Mesendoderm (in vitro differentiated cells): ENCODE measurements around the gene SCN4B.

Experiments used
- DNase-seq: peaks from one replicate; pipeline ENCODE4 v3.0.0; 2013
- H2AK5ac ChIP-seq: 2 replicates; pipeline ENCODE4 v1.6.1; 2013; ENCODE audit warnings: low read length, inconsistent platforms
- H2BK120ac ChIP-seq: 2 replicates; pipeline ENCODE4 v1.6.1; 2013; ENCODE audit warnings: low read depth, mild to moderate bottlenecking, low read length, moderate library complexity, mixed read lengths
- H2BK15ac ChIP-seq: replicated peaks from 2 replicates; pipeline ENCODE4 v1.6.1; 2013; ENCODE audit warnings: low read depth, mild to moderate bottlenecking, moderate library complexity
- H2BK5ac ChIP-seq: 2 replicates; pipeline ENCODE4 v1.6.1; 2013; ENCODE audit warnings: low read length, inconsistent platforms
- H3K18ac ChIP-seq: 2 replicates; pipeline ENCODE4 v1.6.1; 2013; ENCODE audit warnings: mild to moderate bottlenecking, low read length, mixed read lengths
- H3K23ac ChIP-seq: one replicate; pipeline ENCODE4 v1.6.1; 2013; ENCODE audit warnings: low read length
- H3K27ac ChIP-seq: 2 replicates; pipeline ENCODE4 v1.5.1; 2013; ENCODE audit warnings: low read depth, mild to moderate bottlenecking, inconsistent platforms, low read length, moderate library complexity
- H3K27me3 ChIP-seq: 2 replicates; pipeline ENCODE4 v1.6.1; 2013; ENCODE audit warnings: low read length, control low read depth, mild to moderate bottlenecking, inconsistent platforms; ENCODE audit not compliant: insufficient read depth, poor library complexity
- H3K36me3 ChIP-seq: 2 replicates; pipeline ENCODE4 v1.6.1; 2013; ENCODE audit warnings: low read length, inconsistent platforms; ENCODE audit not compliant: control insufficient read depth, insufficient read depth
- H3K4ac ChIP-seq: one replicate; pipeline ENCODE4 v1.6.1; 2013; ENCODE audit warnings: low read depth, mild to moderate bottlenecking, low read length, moderate library complexity
- H3K4me1 ChIP-seq: 2 replicates; pipeline ENCODE4 v1.6.1; 2013; ENCODE audit warnings: low read depth, low read length, inconsistent platforms; ENCODE audit not compliant: control insufficient read depth
- H3K4me2 ChIP-seq: 2 replicates; pipeline ENCODE4 v1.6.1; 2013; ENCODE audit warnings: low read length
- H3K4me3 ChIP-seq: 2 replicates; pipeline ENCODE4 v1.5.1; 2013; ENCODE audit warnings: mild to moderate bottlenecking, low read length
- H3K56ac ChIP-seq: one replicate; pipeline ENCODE4 v1.6.1; 2013; ENCODE audit warnings: low read length
- H3K79me1 ChIP-seq: 2 replicates; pipeline ENCODE4 v1.6.1; 2013; ENCODE audit warnings: low read length, inconsistent platforms
- H3K79me2 ChIP-seq: 2 replicates; pipeline ENCODE4 v1.6.1; 2013; ENCODE audit warnings: mild to moderate bottlenecking, low read length; ENCODE audit not compliant: control insufficient read depth, insufficient read depth
- H3K9ac ChIP-seq: 2 replicates; pipeline ENCODE4 v1.6.1; 2013; ENCODE audit warnings: low read length, inconsistent platforms
- H4K5ac ChIP-seq: one replicate; pipeline ENCODE4 v1.6.1; 2013; ENCODE audit warnings: low read length
- H4K8ac ChIP-seq: one replicate; pipeline ENCODE4 v1.6.1; 2013; ENCODE audit warnings: low read depth, mild to moderate bottlenecking, control low read depth, low read length, moderate library complexity
- WGBS: extraction: QIAGEN DNeasy Blood & Tissue Kit; methylation state at CpG from one replicate; pipeline ENCODE4 v1.1.7; 2013; ENCODE audit warnings: low lambda C conversion rate, missing lambda C conversion rate; ENCODE audit not compliant: insufficient coverage; ENCODE audit errors: extremely low coverage; 5-methylcytosine and 5-hydroxymethylcytosine counted together

The SCN4B gene

GRCh38 chr11:118117790-118118601 lies 34.6 kb downstream of the SCN4B start:
- Histone ChIP-seq H3K36me3 (no peaks in the 10 kb centered on the region), H4K8ac (no peak overlapping the region), H2AK5ac (no peak overlapping the region), H3K56ac (no peak overlapping the region), H3K4me2 (no peak overlapping the region), H3K18ac (no peak overlapping the region), H3K4me3 (no peak overlapping the region), H3K27ac (no peak overlapping the region), H4K5ac (no peak overlapping the region), H2BK5ac (no peak overlapping the region), H3K79me1 (no peaks in the 10 kb centered on the region), H3K4ac (no peak overlapping the region), H3K79me2 (no peaks in the 10 kb centered on the region), H2BK15ac (no peak overlapping the region), H3K23ac (no peak overlapping the region), H3K27me3 (no peaks in the 10 kb centered on the region), H3K9ac (no peak overlapping the region), H3K4me1 (no peaks in the 10 kb centered on the region), H2BK120ac (no peak overlapping the region)
- DNase-seq, result no peak
- WGBS, result no CpG with 5 or more reads among the region's 9 CpGs

- H2BK15ac ChIP-seq, result no peak overlapping the region
- H3K4me3 ChIP-seq, result no peak overlapping the region
These were observed 37.6 kb downstream of the SCN4B start for GRCh38 chr11:118115048-118115447.

GRCh38 chr11:118114266-118114665 lies 38.4 kb downstream of the SCN4B start:
- no peak overlapping the region for H3K4me2 ChIP-seq
- H3K4me1 ChIP-seq, result no peaks in the 10 kb centered on the region
- H3K4me3 ChIP-seq, result no peak overlapping the region
- no peak overlapping the region for H4K5ac ChIP-seq
- H3K4ac ChIP-seq, result no peak overlapping the region
- H3K36me3 ChIP-seq, result no peaks in the 10 kb centered on the region
- H3K23ac ChIP-seq, result no peak overlapping the region
- no CpG with 5 or more reads among the region's 1 CpG for WGBS
- H3K79me1 ChIP-seq, result no peaks in the 10 kb centered on the region
- H2BK5ac ChIP-seq, result no peak overlapping the region
- no peaks in the 10 kb centered on the region for H3K27me3 ChIP-seq
- no peak overlapping the region for H2AK5ac ChIP-seq
- DNase-seq, result no peak
- no peak overlapping the region for H3K9ac ChIP-seq
- H4K8ac ChIP-seq, result no peak overlapping the region
- no peak overlapping the region for H2BK120ac ChIP-seq
- no peak overlapping the region for H2BK15ac ChIP-seq
- no peaks in the 10 kb centered on the region for H3K79me2 ChIP-seq
- no peak overlapping the region for H3K18ac ChIP-seq
- no peak overlapping the region for H3K27ac ChIP-seq
- H3K56ac ChIP-seq, result no peak overlapping the region

More at GRCh38 chr11:118115048-118115447, 37.6 kb downstream of the SCN4B start:
- Histone ChIP-seq H2BK5ac (no peak overlapping the region), H3K56ac (no peak overlapping the region), H3K4me1 (no peaks in the 10 kb centered on the region), H3K36me3 (no peaks in the 10 kb centered on the region), H3K27me3 (no peaks in the 10 kb centered on the region), H2AK5ac (no peak overlapping the region), H4K8ac (no peak overlapping the region), H3K23ac (no peak overlapping the region), H3K79me2 (no peaks in the 10 kb centered on the region), H3K9ac (no peak overlapping the region), H2BK120ac (no peak overlapping the region), H3K79me1 (no peaks in the 10 kb centered on the region), H3K4ac (no peak overlapping the region), H3K18ac (no peak overlapping the region), H3K27ac (no peak overlapping the region), H4K5ac (no peak overlapping the region), H3K4me2 (no peak overlapping the region)
- no peak for DNase-seq
- WGBS, result no CpG with 5 or more reads among the region's 7 CpGs

- Histone ChIP-seq H2BK5ac (no peak overlapping the region), H3K4ac (no peak overlapping the region), H3K4me2 (no peak overlapping the region), H3K27me3 (no peaks in the 10 kb centered on the region), H3K56ac (no peak overlapping the region), H3K23ac (no peak overlapping the region), H3K79me1 (no peaks in the 10 kb centered on the region), H3K4me3 (no peak overlapping the region), H2AK5ac (no peak overlapping the region), H3K36me3 (no peaks in the 10 kb centered on the region), H3K27ac (no peak overlapping the region), H2BK15ac (no peak overlapping the region), H3K4me1 (peaks cover 4% of the 10 kb centered on the region), H3K18ac (no peak overlapping the region), H2BK120ac (no peak overlapping the region), H4K5ac (no peak overlapping the region), H3K79me2 (no peaks in the 10 kb centered on the region), H4K8ac (no peak overlapping the region), H3K9ac (no peak overlapping the region)
- no CpG with 5 or more reads among the region's 11 CpGs for WGBS
- DNase-seq, result no peak
These were observed 39.8 kb downstream of the SCN4B start for GRCh38 chr11:118112711-118113430.

- Histone ChIP-seq H2AK5ac (no peak overlapping the region), H3K23ac (no peak overlapping the region), H3K4me1 (peaks cover 4% of the 10 kb centered on the region), H4K8ac (no peak overlapping the region), H3K36me3 (no peaks in the 10 kb centered on the region), H3K79me2 (no peaks in the 10 kb centered on the region), H2BK15ac (no peak overlapping the region), H2BK120ac (no peak overlapping the region), H3K27me3 (no peaks in the 10 kb centered on the region), H2BK5ac (no peak overlapping the region), H3K4me3 (no peak overlapping the region), H3K4ac (no peak overlapping the region), H3K79me1 (no peaks in the 10 kb centered on the region), H4K5ac (no peak overlapping the region), H3K56ac (no peak overlapping the region), H3K27ac (no peak overlapping the region), H3K9ac (no peak overlapping the region), H3K18ac (no peak overlapping the region), H3K4me2 (no peak overlapping the region)
- no CpG with 5 or more reads among the region's 6 CpGs for WGBS
- DNase-seq, result no peak
These were observed 40.9 kb downstream of the SCN4B start for GRCh38 chr11:118111744-118112035.
